ENCODE results near the gene S100A11.

- TF ChIP-seq POLR2AphosphoS5 (IDR thresholded peaks at IDR 0.05) (no peak), POLR2A (IDR thresholded peaks at IDR 0.05) (no peak), CTCF (IDR thresholded peaks at IDR 0.05 in 8 of 11, conservative IDR thresholded peaks at IDR 0.05 in 3 of 11) (no peak)
These were observed 2.7 kb upstream of the S100A11 start for GRCh38 chr1:152039461-152039860.
